Endothelial cell of umbilical vein (primary cell): ENCODE data around the gene KRR1. TPM values are rescaled to one million over a fixed set of nuclear protein-coding genes. Genes with fewer than 3 reads are reported as not detected.

ENCODE experiments used
- BruUV-seq: library from RNA; stranded (reverse); fragments of 400-500 nt; replicated peaks from 2 replicates; lab custom pipeline; 2021; lab: Mats Ljungman, UMichigan
- CTCF ChIA-PET: fragments of 300-600, 350-600 bp; sonication (Branson Sonifier 250); formaldehyde crosslinking; loops from one replicate; lab custom pipeline; 2021; ENCODE audit warnings: antibody characterized with exemption, inconsistent platforms; lab: Charles Lee
- POLR2A ChIA-PET: fragments of 300-600, 350-600 bp; sonication (Branson Sonifier 250); formaldehyde crosslinking; loops from one replicate; lab custom pipeline; 2021; ENCODE audit warnings: antibody characterized with exemption, inconsistent platforms; lab: Charles Lee
- DNase-seq: peaks from one replicate; pipeline ENCODE4 v3.0.0-alpha.2; 2011; ENCODE audit warnings: low read depth, low spot score
- FAIRE-seq: peaks from 2 replicates; lab custom pipeline; 2011; peaks lifted over from hg19 to GRCh38; lab: Jason Lieb, UNC
- H2AFZ ChIP-seq: 2 replicates; pipeline ENCODE4 v1.6.0; 2012; ENCODE audit warnings: low read depth, low read length, control low read depth, inconsistent platforms
- H3K27ac ChIP-seq: 2 replicates; pipeline ENCODE4 v1.5.1; 2011; ENCODE audit warnings: low read depth, mild to moderate bottlenecking, control low read depth, low read length, moderate library complexity; ENCODE audit not compliant: insufficient read depth
- H3K27me3 ChIP-seq, 2 experiments: 2 replicates each; pipeline versions ENCODE4 v1.6.0 to v1.6.1; 2011; ENCODE audit warnings: low read length in 2 of 2, mixed read lengths in 1 of 2; ENCODE audit not compliant: control insufficient read depth in 2 of 2, insufficient read depth in 2 of 2
- H3K36me3 ChIP-seq, 2 experiments: 2 replicates in 1 of 2; 3 replicates in 1 of 2; pipeline ENCODE4 v1.5.1; 2011; ENCODE audit warnings: low read length in 2 of 2, mild to moderate bottlenecking in 1 of 2, moderate library complexity in 1 of 2; ENCODE audit not compliant: control insufficient read depth in 2 of 2, insufficient read depth in 2 of 2; ENCODE audit errors: extremely low read depth in 1 of 2
- H3K4me1 ChIP-seq: 3 replicates; pipeline ENCODE4 v1.5.1; 2011; ENCODE audit warnings: mild to moderate bottlenecking, low read length; ENCODE audit not compliant: control insufficient read depth, insufficient read depth; ENCODE audit errors: extremely low read depth
- H3K4me2 ChIP-seq: 2 replicates; pipeline ENCODE4 v1.6.1; 2011; ENCODE audit warnings: low read length, control low read depth, mixed read lengths; ENCODE audit not compliant: insufficient read depth
- H3K4me3 ChIP-seq, 3 experiments: fragments of 200-600 bp in 1 of 3; sonication (generic), shearing (Covaris generic) in 1 of 3; replicated peaks in 1 of 3; 2 replicates each; pipeline ENCODE4 v1.5.1; 2011 to 2016; ENCODE audit warnings: control low read depth in 3 of 3, low read length in 3 of 3, mild to moderate bottlenecking in 2 of 3, inconsistent platforms in 1 of 3, low read depth in 1 of 3, moderate library complexity in 1 of 3; ENCODE audit not compliant: insufficient read depth in 1 of 3
- H3K79me2 ChIP-seq: 2 replicates; pipeline ENCODE4 v1.6.0; 2012; ENCODE audit warnings: low read length, inconsistent platforms; ENCODE audit not compliant: control insufficient read depth, insufficient read depth
- H3K9ac ChIP-seq: replicated peaks from 2 replicates; pipeline ENCODE3; 2011; ENCODE audit warnings: low read length, control low read depth; ENCODE audit not compliant: insufficient read depth; ENCODE audit errors: extremely low read depth
- H3K9me1 ChIP-seq: replicated peaks from 3 replicates; pipeline ENCODE4 v1.6.0; 2011; ENCODE audit warnings: mild to moderate bottlenecking, low read length; ENCODE audit not compliant: control insufficient read depth, insufficient read depth; ENCODE audit errors: extremely low read depth
- H3K9me3 ChIP-seq: replicated peaks from 2 replicates; pipeline ENCODE4 v1.5.1; 2012; ENCODE audit warnings: low read length, inconsistent platforms; ENCODE audit not compliant: control insufficient read depth, insufficient read depth
- H4K20me1 ChIP-seq: replicated peaks from 2 replicates; pipeline ENCODE3; 2011; ENCODE audit warnings: mild to moderate bottlenecking, low read length; ENCODE audit not compliant: control insufficient read depth, insufficient read depth; ENCODE audit errors: extremely low read depth
- EZH2 ChIP-seq: IDR thresholded peaks from 2 replicates; pipeline ENCODE4 v1.6.1; 2012; ENCODE audit warnings: borderline replicate concordance, low read depth, mild to moderate bottlenecking, moderate library complexity, low read length, inconsistent platforms; ENCODE audit not compliant: severe bottlenecking
- FOS ChIP-seq: IDR thresholded peaks from 2 replicates; pipeline ENCODE4 v1.6.1; 2011; ENCODE audit warnings: mild to moderate bottlenecking, low read length, moderate library complexity, borderline replicate concordance; ENCODE audit not compliant: insufficient read depth
- GATA2 ChIP-seq: IDR thresholded peaks from 2 replicates; pipeline ENCODE4 v1.7.0; 2011; ENCODE audit warnings: low read depth, mild to moderate bottlenecking, moderate library complexity, mixed read lengths, low read length; ENCODE audit not compliant: insufficient read length, insufficient read depth
- JUN ChIP-seq: IDR thresholded peaks from 2 replicates; pipeline ENCODE4 v1.6.1; 2011; ENCODE audit warnings: borderline replicate concordance, low read depth; ENCODE audit not compliant: insufficient read length, insufficient read depth
- MAX ChIP-seq: IDR thresholded peaks from 2 replicates; pipeline ENCODE4 v1.6.1; 2011; ENCODE audit not compliant: insufficient read depth, insufficient read length
- MYC ChIP-seq: IDR thresholded peaks from one replicate; pipeline ENCODE4 v1.6.1; 2011; ENCODE audit warnings: mild to moderate bottlenecking, low read depth, low read length
- POLR2A ChIP-seq: IDR thresholded peaks from 2 replicates; pipeline ENCODE4 v1.6.1; 2012; ENCODE audit warnings: low read depth, mild to moderate bottlenecking, control low read depth, low read length
- POLR2AphosphoS5 ChIP-seq: IDR thresholded peaks from 2 replicates; pipeline ENCODE4 v1.6.1; 2012; ENCODE audit warnings: low read depth, mild to moderate bottlenecking, control low read depth, low read length, moderate library complexity; ENCODE audit not compliant: insufficient read depth
- dilution Hi-C: fragments of 300-500 bp; cut with MboI; formaldehyde crosslinking; loops from one replicate; pipeline ENCODE4 v1.15.0; 2019; ENCODE audit warnings: low sequenced_read_pairs; ENCODE audit not compliant: extremely low pct_ligation_motif_present
- intact Hi-C: fragments of 100-400 bp; cut with micrococcal nuclease; formaldehyde crosslinking; loops from one replicate; pipeline ENCODE4 v1.10.0; 2022
- polyA plus RNA-seq, 4 experiments: library from polyadenylated mRNA; depleted of rRNA in 3 of 4; stranded (reverse) in 3 of 4; unstranded in 1 of 4; fragments of >200 nt; gene quantifications; 2 replicates each; pipeline versions ENCODE4 v1.2.1 to v1.2.3, GENCODE V29; 2011 to 2012; ENCODE audit warnings: missing spikeins in 1 of 4
- total RNA-seq: library from RNA; stranded (reverse); gene quantifications from 2 replicates; pipeline ENCODE4 v1.2.3, GENCODE V29; 2021
- TF ChIP-seq, protein P1 (sequence below), 2 donors: IDR thresholded peaks; 1 replicate in 1 of 2; 2 replicates in 1 of 2; pipeline ENCODE4 v1.5.1; 2011; ENCODE audit warnings: low read length in 2 of 2, mild to moderate bottlenecking in 2 of 2, moderate library complexity in 2 of 2, control low read depth in 1 of 2, inconsistent platforms in 1 of 2, low read depth in 1 of 2; ENCODE audit not compliant: insufficient read depth in 1 of 2; ENCODE audit errors: extremely low read depth in 1 of 2

The KRR1 gene
- total and polyA plus RNA-seq, 2 donors (not counting 3 experiments of a cell fraction or from before 2014, with no cell fraction given): 5.9 to 49.3 TPM

GRCh38 chr12:75444429-75445136 is 66.8 kb downstream of the KRR1 start:
- Histone ChIP-seq H3K9me3 (no peaks in the 10 kb centered on the region), H3K4me3 (no peak overlapping the region), H3K27me3 (no peaks in the 10 kb centered on the region), H3K79me2 (no peaks in the 10 kb centered on the region), H2AFZ (no peak overlapping the region), H3K4me2 (no peak overlapping the region), H3K9me1 (no peaks in the 10 kb centered on the region), H3K36me3 (no peaks in the 10 kb centered on the region), H3K4me1 (peaks cover 9% of the 10 kb centered on the region), H4K20me1 (no peaks in the 10 kb centered on the region), H3K27ac (no peak overlapping the region), H3K9ac (no peak overlapping the region)
- FAIRE-seq (no peak), DNase-seq (no peak)
- dilution Hi-C loops: no loop called here
- no TSS peak for BruUV-seq
- no peak for TF ChIP-seq POLR2A
- TF ChIP-seq GATA2: no peak
- TF ChIP-seq JUN: no peak
- no peak for TF ChIP-seq EZH2
- TF ChIP-seq POLR2AphosphoS5: no peak
- no peak for TF ChIP-seq MYC
- no peak for TF ChIP-seq MAX
- TF ChIP-seq, protein P1, sequence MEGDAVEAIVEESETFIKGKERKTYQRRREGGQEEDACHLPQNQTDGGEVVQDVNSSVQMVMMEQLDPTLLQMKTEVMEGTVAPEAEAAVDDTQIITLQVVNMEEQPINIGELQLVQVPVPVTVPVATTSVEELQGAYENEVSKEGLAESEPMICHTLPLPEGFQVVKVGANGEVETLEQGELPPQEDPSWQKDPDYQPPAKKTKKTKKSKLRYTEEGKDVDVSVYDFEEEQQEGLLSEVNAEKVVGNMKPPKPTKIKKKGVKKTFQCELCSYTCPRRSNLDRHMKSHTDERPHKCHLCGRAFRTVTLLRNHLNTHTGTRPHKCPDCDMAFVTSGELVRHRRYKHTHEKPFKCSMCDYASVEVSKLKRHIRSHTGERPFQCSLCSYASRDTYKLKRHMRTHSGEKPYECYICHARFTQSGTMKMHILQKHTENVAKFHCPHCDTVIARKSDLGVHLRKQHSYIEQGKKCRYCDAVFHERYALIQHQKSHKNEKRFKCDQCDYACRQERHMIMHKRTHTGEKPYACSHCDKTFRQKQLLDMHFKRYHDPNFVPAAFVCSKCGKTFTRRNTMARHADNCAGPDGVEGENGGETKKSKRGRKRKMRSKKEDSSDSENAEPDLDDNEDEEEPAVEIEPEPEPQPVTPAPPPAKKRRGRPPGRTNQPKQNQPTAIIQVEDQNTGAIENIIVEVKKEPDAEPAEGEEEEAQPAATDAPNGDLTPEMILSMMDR (IDR thresholded peaks at IDR 0.05; ENCODE audit: extremely low read depth in 1 of 2, insufficient read depth in 1 of 2, low read depth in 1 of 2, low read length in 2 of 2): no peak
- TF ChIP-seq FOS: no peak
- POLR2A ChIA-PET: no interaction called here
- intact Hi-C loops: no loop called here
- CTCF ChIA-PET: no interaction called here
